ENCODE results near the gene SCNN1A. TPM values are rescaled to one million over a fixed set of nuclear protein-coding genes. Genes with fewer than 3 reads are reported as not detected.

SCNN1A gene
- total RNA-seq, 4 donors from 2014 or later: 1.9 to 29.0 (median 15.7) TPM

DNA sequence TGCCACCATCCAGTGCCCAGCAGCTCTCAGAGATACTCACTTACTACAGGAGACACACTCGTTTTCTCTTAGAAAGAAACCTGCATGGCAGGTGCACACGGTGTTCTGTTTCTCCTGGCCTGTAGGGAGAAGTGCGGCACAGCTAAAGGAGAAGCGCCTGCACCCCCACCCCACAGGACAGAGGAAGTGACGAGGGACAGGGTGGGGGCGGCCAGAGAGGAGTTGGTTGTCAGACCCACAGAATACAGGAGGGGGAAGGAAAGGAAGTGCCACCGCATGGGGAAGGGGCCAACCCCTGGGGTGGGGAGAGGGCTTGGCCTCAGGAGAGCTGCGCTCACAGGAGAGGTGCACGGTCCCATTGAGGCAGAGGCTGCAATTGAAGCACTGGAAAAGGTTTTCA lies 42.3 kb downstream of the SCNN1A start:
- ATAC-seq (ENCODE audit: low FRiP score) (no peak), DNase-seq (ENCODE audit: low spot score) (no peak)
- TF ChIP-seq, protein P1, sequence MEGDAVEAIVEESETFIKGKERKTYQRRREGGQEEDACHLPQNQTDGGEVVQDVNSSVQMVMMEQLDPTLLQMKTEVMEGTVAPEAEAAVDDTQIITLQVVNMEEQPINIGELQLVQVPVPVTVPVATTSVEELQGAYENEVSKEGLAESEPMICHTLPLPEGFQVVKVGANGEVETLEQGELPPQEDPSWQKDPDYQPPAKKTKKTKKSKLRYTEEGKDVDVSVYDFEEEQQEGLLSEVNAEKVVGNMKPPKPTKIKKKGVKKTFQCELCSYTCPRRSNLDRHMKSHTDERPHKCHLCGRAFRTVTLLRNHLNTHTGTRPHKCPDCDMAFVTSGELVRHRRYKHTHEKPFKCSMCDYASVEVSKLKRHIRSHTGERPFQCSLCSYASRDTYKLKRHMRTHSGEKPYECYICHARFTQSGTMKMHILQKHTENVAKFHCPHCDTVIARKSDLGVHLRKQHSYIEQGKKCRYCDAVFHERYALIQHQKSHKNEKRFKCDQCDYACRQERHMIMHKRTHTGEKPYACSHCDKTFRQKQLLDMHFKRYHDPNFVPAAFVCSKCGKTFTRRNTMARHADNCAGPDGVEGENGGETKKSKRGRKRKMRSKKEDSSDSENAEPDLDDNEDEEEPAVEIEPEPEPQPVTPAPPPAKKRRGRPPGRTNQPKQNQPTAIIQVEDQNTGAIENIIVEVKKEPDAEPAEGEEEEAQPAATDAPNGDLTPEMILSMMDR (IDR thresholded peaks at IDR 0.05): no peak

DNA sequence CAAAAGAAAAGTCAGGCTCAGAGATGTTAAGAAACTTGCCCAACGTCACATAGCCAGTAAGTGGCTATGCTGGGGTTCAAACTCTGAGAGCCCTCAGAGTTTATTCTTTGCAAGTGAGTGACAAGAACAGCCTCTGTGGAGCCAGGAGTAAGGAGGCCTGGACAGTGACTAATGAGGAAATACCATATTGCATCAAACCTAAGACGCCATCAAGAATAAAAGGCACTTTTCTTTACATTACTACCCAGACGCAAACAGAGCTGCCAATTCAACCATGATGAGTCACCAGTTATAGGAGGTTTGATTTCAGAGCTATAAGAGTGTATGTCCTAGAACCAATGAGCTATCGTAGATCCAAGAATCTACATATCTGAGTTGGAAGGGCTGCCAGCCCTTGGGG lies 42.9 kb downstream of the SCNN1A start:
- no peak for DNase-seq (ENCODE audit: low spot score)
- ATAC-seq (ENCODE audit: low FRiP score): no peak
- TF ChIP-seq, protein P1 (IDR thresholded peaks at IDR 0.05): no peak

DNA sequence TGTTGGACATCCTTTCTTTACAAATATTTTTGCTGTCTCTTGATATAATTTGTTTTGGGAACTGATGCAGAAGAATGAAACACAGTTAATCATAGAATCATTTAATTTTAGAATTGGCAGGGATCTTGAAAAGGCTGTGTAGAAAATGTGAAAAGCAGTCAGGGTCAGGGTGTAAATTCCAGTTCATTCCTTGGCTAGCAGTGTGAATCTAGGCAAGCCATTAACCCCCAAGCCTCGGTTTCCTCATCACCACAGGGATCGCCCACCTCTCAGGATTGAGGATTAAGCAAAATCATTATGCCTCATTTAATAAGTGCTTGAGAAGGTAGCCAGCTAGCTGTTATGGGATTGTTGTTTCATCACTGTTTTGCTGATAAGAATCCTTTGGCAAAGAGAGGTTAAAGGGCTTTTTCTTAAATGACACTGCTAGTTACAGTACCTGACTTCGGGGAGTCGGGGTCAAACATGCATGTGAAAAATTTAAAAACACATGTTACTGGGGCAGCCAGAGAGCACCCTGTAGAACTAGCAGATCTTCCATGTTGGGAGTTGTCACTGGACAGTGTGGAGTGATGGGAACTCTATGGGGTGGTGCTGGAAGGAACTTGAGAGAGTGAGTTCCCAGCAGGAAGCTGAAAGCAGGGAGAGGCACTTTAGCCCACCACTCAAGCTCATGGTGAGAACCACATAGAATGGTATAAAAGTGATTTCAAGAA lies 44.2 kb downstream of the SCNN1A start:
- ATAC-seq (ENCODE audit: low FRiP score) (no peak), DNase-seq (ENCODE audit: low spot score) (no peak)
- TF ChIP-seq, protein P1 (IDR thresholded peaks at IDR 0.05): no peak

DNA sequence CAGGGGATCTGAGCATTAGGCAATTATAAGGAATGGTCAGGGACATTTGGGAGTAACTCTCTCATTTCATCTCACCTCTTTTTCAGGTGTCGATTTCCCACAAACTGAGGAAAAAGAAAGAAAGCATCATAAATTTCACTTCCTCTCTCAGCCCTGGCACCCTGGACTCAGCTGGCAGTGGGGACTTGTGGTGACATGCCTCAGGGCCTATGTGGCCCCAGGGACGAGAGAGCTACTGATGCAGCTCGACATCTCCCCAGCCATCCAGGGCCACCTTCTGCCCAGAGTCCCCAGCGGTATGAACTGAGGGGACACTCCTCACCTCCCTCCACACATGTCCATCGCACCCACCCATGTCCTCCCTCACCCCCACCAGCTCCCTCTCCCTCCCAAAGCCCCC lies 45.2 kb downstream of the SCNN1A start:
- DNase-seq (ENCODE audit: low spot score) (no peak), ATAC-seq (ENCODE audit: low FRiP score) (no peak)
- TF ChIP-seq, protein P1 (IDR thresholded peaks at IDR 0.05): no peak

DNA sequence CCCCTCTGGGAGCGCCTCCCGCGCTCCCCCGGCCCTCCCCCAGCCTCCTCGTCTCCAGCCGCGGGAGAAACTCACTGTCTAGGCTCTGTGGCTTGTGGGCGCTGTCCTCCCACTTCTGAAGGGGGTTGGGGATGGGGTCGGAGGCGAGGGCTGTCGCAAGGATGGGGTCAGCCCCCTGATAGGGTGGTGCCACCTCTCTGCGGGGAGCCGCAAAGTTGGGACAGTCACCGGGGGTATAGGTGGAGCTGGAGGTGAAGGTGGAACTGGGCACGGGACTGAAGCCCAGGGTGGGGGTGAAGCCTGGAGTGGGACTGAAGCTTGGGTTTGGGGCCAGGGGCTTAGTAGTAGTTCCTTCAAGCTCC lies 45.7 kb downstream of the SCNN1A start:
- DNase-seq (ENCODE audit: low spot score) (no peak), ATAC-seq (ENCODE audit: low FRiP score) (no peak)
- TF ChIP-seq, protein P1 (IDR thresholded peaks at IDR 0.05): no peak

DNA sequence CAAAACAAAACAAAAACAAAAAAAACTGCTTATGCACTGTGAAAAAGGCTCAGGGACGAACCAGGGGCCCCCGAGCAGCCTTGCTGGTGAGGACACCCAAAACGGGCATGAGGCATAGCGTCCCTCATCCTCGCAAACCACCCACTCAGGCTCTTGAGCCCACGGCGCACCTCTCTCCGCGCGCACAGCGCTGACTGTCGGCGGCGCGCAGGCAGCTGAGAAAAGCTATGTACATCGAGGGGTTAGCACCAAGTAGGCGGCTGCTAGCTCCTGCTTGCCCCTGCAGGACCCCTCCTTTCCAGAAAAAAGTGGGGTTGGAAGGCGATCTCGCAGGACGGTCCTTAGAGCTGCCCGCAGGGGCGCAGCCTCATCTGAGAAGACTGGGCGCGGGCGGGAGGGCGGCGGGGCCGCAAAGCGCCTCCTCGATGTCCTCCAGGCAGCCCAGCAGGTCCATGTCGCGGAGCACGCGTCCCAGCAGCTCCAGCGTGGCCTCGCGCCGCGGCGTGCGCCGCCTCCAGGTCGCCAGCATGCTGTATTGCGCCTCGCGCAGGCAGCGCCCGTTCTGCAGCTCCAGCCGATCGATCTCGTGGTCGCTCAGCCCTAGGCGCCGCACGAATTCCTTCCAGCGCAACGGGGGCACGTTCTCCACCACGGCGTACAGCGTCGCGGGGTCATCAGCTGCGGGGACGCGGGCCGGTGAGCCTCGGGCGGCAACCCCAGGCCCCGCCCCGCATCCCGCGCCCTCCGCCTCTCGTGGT lies 46.2 kb downstream of the SCNN1A start:
- TF ChIP-seq, protein P1 (IDR thresholded peaks at IDR 0.05): no peak
- DNase-seq (ENCODE audit: low spot score): no peak
- ATAC-seq (ENCODE audit: low FRiP score): no peak
